WI38 (cell line): Measurements from ENCODE around the gene FGGY.
"Not testable (repeated sequence)": the region's sequence is repeated elsewhere in the genome, so short reads cannot be mapped to it uniquely, and the experiment has no call there.

Source experiments
- H3K4me3 ChIP-seq: 2 replicates; pipeline ENCODE4 v1.5.1; 2011; ENCODE audit warnings: low read depth, mild to moderate bottlenecking, control low read depth, low read length
- CTCF ChIP-seq: IDR thresholded peaks from 2 replicates; pipeline ENCODE4 v1.5.1; 2012; ENCODE audit warnings: low read depth, mild to moderate bottlenecking, control low read depth, low read length

Gene FGGY

GRCh38 chr1:59532102-59532501 is 235.2 kb downstream of the FGGY start:
- TF ChIP-seq CTCF = no peak
- H3K4me3 ChIP-seq = no peak overlapping the region

GRCh38 chr1:59538476-59538875 is 241.6 kb downstream of the FGGY start:
- not testable (repeated sequence) for H3K4me3 ChIP-seq

GRCh38 chr1:59539961-59540681 is 243.2 kb downstream of the FGGY start:
- no peak overlapping the region for H3K4me3 ChIP-seq
- no peak for TF ChIP-seq CTCF

GRCh38 chr1:59541161-59541560 is 244.3 kb downstream of the FGGY start:
- no peak overlapping the region for H3K4me3 ChIP-seq
- TF ChIP-seq CTCF = no peak

GRCh38 chr1:59541891-59542290 is 245.0 kb downstream of the FGGY start:
- TF ChIP-seq CTCF = no peak
- H3K4me3 ChIP-seq = no peak overlapping the region

- no peak overlapping the region for H3K4me3 ChIP-seq
- no peak for TF ChIP-seq CTCF
These were observed 246.3 kb downstream of the FGGY start for GRCh38 chr1:59543211-59543668.

- H3K4me3 ChIP-seq = no peak overlapping the region
- no peak for TF ChIP-seq CTCF
These were observed 247.9 kb downstream of the FGGY start for GRCh38 chr1:59544615-59545293.
